ENCODE measurements around the gene IRAK2.

IRAK2 gene

GRCh38 chr3:10198761-10199649 is 34.3 kb downstream of the IRAK2 start:
- DNase-seq = peak in 1 of 2 donors; percentile 35
- no peak for TF ChIP-seq CTCF (IDR thresholded peaks at IDR 0.05)
- intact Hi-C loops (cut with DNase I; ENCODE audit: low total_unique reads) = no loop called here
- Histone ChIP-seq H3K27me3 (no peaks in the 10 kb centered on the region), H3K36me3 (peaks cover 0 to 12% (median 4%) of the 10 kb centered on the region in 3 donors), H3K9me3 (no peaks in the 10 kb centered on the region), H3K27ac (no peak overlapping the region), H3K4me1 (peaks cover 0 to 36% (median 22%) of the 10 kb centered on the region in 4 donors), H3K4me3 (no peak overlapping the region)

GRCh38 chr3:10204921-10205320 is 40.2 kb downstream of the IRAK2 start:
- intact Hi-C loops (cut with DNase I; ENCODE audit: low total_unique reads) = no loop called here
- Histone ChIP-seq H3K4me1 (peaks cover 0 to 31% (median 23%) of the 10 kb centered on the region in 4 donors), H3K9me3 (no peaks in the 10 kb centered on the region), H3K4me3 (no peak overlapping the region), H3K36me3 (peaks cover 0 to 19% (median 4%) of the 10 kb centered on the region in 3 donors), H3K27me3 (no peaks in the 10 kb centered on the region), H3K27ac (peak overlapping the region; percentile 75 to 86)
- no peak for TF ChIP-seq CTCF (IDR thresholded peaks at IDR 0.05)
- DNase-seq = no peak

GRCh38 chr3:10205451-10206165 is 40.9 kb downstream of the IRAK2 start:
- peak overlapping the region; percentile 75 to 86 for H3K27ac ChIP-seq
- peaks cover 0 to 17% (median 3%) of the 10 kb centered on the region in 3 donors for H3K36me3 ChIP-seq
- TF ChIP-seq CTCF (IDR thresholded peaks at IDR 0.05) = peak in 1 of 2 experiments; percentile 7

GRCh38 chr3:10206166-10206511 is 41.4 kb downstream of the IRAK2 start:
- no peak for DNase-seq
- no peaks in the 10 kb centered on the region for H3K27me3 ChIP-seq
- peaks cover 0 to 13% (median 0%) of the 10 kb centered on the region in 3 donors for H3K36me3 ChIP-seq
- H3K4me3 ChIP-seq = no peak overlapping the region
- H3K4me1 ChIP-seq = peaks cover 0 to 31% (median 23%) of the 10 kb centered on the region in 4 donors
- intact Hi-C loops (cut with DNase I; ENCODE audit: low total_unique reads) = no loop called here
- no peak for TF ChIP-seq CTCF (IDR thresholded peaks at IDR 0.05)
- peak overlapping the region; percentile 75 to 86 for H3K27ac ChIP-seq
- H3K9me3 ChIP-seq = no peaks in the 10 kb centered on the region

More at GRCh38 chr3:10205451-10206165, 40.9 kb downstream of the IRAK2 start:
- intact Hi-C loops (cut with DNase I; ENCODE audit: low total_unique reads) = no loop called here
- no peaks in the 10 kb centered on the region for H3K9me3 ChIP-seq
- H3K27me3 ChIP-seq = no peaks in the 10 kb centered on the region
- peak; percentile 74 to 92 for DNase-seq
- H3K4me1 ChIP-seq = peaks cover 0 to 31% (median 23%) of the 10 kb centered on the region in 4 donors
- no peak overlapping the region for H3K4me3 ChIP-seq

GRCh38 chr3:10213156-10213792 is 48.6 kb downstream of the IRAK2 start:
- H3K9me3 ChIP-seq = no peaks in the 10 kb centered on the region
- intact Hi-C loops (cut with DNase I; ENCODE audit: low total_unique reads) = no loop called here
- H3K4me1 ChIP-seq = no peaks in the 10 kb centered on the region
- TF ChIP-seq CTCF (IDR thresholded peaks at IDR 0.05) = no peak
- H3K36me3 ChIP-seq = peaks cover 0 to 41% (median 25%) of the 10 kb centered on the region in 3 donors
- H3K27ac ChIP-seq = no peak overlapping the region
- DNase-seq = no peak
- H3K27me3 ChIP-seq = no peaks in the 10 kb centered on the region
- H3K4me3 ChIP-seq = no peak overlapping the region

All from tibial artery (tissue), 4 donors.